Nephron (organoid): ENCODE data around the gene PRAMEF17.
"Not testable (repeated sequence)": the region's sequence is repeated elsewhere in the genome, so short reads cannot be mapped to it uniquely, and the experiment has no call there.

Experiments used
- H3K27ac Mint-ChIP-seq, 3 experiments: 2 replicates each; pipeline ENCODE4 v1.8.0; 2020; ENCODE audit warnings: mixed read lengths in 3 of 3, mild to moderate bottlenecking in 2 of 3, moderate library complexity in 1 of 3
- H3K27me3 Mint-ChIP-seq: 2 replicates; pipeline ENCODE4 v1.8.0; 2021; ENCODE audit warnings: low read depth, mild to moderate bottlenecking, moderate library complexity, mixed read lengths
- H3K36me3 Mint-ChIP-seq: 2 replicates; pipeline ENCODE4 v1.8.0; 2020; ENCODE audit warnings: low read depth, mixed read lengths
- H3K4me1 Mint-ChIP-seq: 2 replicates; pipeline ENCODE4 v1.8.0; 2020; ENCODE audit warnings: mixed read lengths
- H3K4me3 Mint-ChIP-seq, 3 experiments: 2 replicates each; pipeline ENCODE4 v1.8.0; 2020; ENCODE audit warnings: mild to moderate bottlenecking in 3 of 3, mixed read lengths in 3 of 3, moderate library complexity in 2 of 3
- H3K9me3 Mint-ChIP-seq: 2 replicates; pipeline ENCODE4 v1.8.0; 2020; ENCODE audit warnings: mixed read lengths
- CTCF ChIP-seq, 3 experiments: fragments of 200-600 bp; sonication (generic); IDR thresholded peaks; one replicate each; pipeline ENCODE4 v1.5.0; 2021; ENCODE audit warnings: antibody characterized with exemption in 3 of 3; ENCODE audit not compliant: unreplicated experiment in 3 of 3

The PRAMEF17 gene

DNA sequence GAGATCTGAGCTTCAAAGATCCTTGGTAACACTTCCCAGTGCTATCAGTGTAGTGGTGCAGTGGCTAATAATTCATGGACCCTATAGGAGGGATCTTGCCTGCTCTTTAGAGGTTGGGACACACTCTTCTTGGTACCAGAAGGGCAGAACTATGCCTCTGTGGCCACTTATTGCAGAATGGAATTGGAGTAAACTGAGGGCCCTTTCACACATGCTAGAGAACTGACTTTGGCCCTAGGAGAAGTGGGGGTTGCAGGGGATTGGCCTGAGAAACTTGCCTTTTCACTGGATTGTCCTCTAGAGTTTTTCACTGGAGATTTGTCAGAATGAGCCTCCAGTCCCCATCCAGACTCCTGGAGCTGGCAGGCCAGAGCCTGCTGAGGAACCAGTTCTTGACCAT lies at the start of gene PRAMEF17:
Gene PRAMEF17 (plus strand): TSS at position 301 of the 400 bp plus-strand sequence. CDS start 26 bp downstream, at position 327.
- Mint-ChIP-seq H3K9me3 (peaks cover 25% of the 10 kb centered on the region), H3K27me3 (peaks cover 19% of the 10 kb centered on the region)
- not testable (repeated sequence) for H3K36me3 Mint-ChIP-seq, H3K4me1 Mint-ChIP-seq, H3K4me3 Mint-ChIP-seq, H3K27ac Mint-ChIP-seq

DNA sequence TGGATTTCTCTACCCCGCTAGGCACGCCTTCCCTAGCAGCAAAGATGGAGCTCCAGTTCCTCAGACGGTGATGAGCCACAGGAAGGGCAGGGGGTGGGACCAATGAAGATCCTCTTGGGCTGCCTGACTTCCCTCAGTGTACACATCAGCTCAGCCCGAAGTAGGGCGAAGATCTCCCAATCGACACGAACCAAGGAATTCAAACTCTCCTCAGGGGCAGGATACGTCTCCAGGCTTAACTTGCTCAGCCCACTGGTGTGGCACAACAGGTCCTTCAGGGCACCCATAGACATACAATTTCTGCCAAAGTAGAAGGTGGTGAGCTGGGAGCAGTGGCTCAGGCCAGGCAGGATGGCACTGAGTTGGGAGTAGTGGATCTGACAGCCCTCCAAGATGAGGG lies 46.9 kb upstream of the PRAMEF17 start:
- not testable (repeated sequence) for H3K36me3 Mint-ChIP-seq, H3K4me3 Mint-ChIP-seq, H3K9me3 Mint-ChIP-seq, H3K4me1 Mint-ChIP-seq, H3K27me3 Mint-ChIP-seq, H3K27ac Mint-ChIP-seq

- H3K4me3 Mint-ChIP-seq, H3K9me3 Mint-ChIP-seq, H3K36me3 Mint-ChIP-seq, H3K27ac Mint-ChIP-seq, H3K4me1 Mint-ChIP-seq, H3K27me3 Mint-ChIP-seq: not testable (repeated sequence)
Measured at GRCh38 chr1:13347034-13347433, 42.4 kb upstream of the PRAMEF17 start, which contains the start of gene PRAMEF14. TSS of gene PRAMEF14 (minus strand) at chr1:13347134. CDS start at chr1:13345314, 1,820 bp downstream.

- H3K4me1 Mint-ChIP-seq, H3K27me3 Mint-ChIP-seq, H3K4me3 Mint-ChIP-seq, H3K27ac Mint-ChIP-seq, H3K9me3 Mint-ChIP-seq, H3K36me3 Mint-ChIP-seq: not testable (repeated sequence)
Measured at GRCh38 chr1:13353476-13353875, 36.0 kb upstream of the PRAMEF17 start.

DNA sequence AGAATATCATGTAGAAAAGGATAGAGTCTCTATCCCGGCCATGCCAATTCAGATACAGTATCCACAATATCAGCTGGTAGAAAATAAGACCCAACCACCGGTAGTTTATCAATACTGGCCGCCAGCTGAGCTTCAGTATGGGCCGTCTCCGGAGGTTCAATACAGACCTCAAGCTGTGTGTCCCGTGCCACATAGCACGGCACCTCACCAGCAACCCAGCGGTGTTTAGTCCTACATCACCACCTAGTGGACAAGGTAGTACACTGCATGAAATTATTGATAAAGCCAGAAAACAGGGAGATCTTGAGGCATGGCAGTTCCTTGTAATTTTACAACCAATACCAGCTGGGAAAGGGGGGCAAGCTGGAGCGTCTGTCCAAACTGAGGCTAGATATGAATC lies 35.0 kb upstream of the PRAMEF17 start:
- not testable (repeated sequence) for H3K27ac Mint-ChIP-seq, H3K4me3 Mint-ChIP-seq, H3K36me3 Mint-ChIP-seq, H3K9me3 Mint-ChIP-seq, H3K4me1 Mint-ChIP-seq, H3K27me3 Mint-ChIP-seq

GRCh38 chr1:13356774-13357173 lies 32.7 kb upstream of the PRAMEF17 start:
- H3K27ac Mint-ChIP-seq, H3K36me3 Mint-ChIP-seq, H3K4me3 Mint-ChIP-seq, H3K9me3 Mint-ChIP-seq, H3K4me1 Mint-ChIP-seq, H3K27me3 Mint-ChIP-seq: not testable (repeated sequence)
- peak; percentile 59 to 65 (median 64) for TF ChIP-seq CTCF (IDR thresholded peaks at IDR 0.05; ENCODE audit: unreplicated experiment in 3 of 3)

GRCh38 chr1:13362364-13362763 lies 27.1 kb upstream of the PRAMEF17 start:
- peaks cover 12% of the 10 kb centered on the region for H3K27me3 Mint-ChIP-seq
- H3K4me1 Mint-ChIP-seq, H3K4me3 Mint-ChIP-seq, H3K36me3 Mint-ChIP-seq, H3K9me3 Mint-ChIP-seq, H3K27ac Mint-ChIP-seq: not testable (repeated sequence)

GRCh38 chr1:13364928-13365327 lies 24.5 kb upstream of the PRAMEF17 start:
- not testable (repeated sequence) for H3K4me1 Mint-ChIP-seq, H3K27ac Mint-ChIP-seq, H3K36me3 Mint-ChIP-seq, H3K9me3 Mint-ChIP-seq, H3K4me3 Mint-ChIP-seq
- peaks cover 12% of the 10 kb centered on the region for H3K27me3 Mint-ChIP-seq

DNA sequence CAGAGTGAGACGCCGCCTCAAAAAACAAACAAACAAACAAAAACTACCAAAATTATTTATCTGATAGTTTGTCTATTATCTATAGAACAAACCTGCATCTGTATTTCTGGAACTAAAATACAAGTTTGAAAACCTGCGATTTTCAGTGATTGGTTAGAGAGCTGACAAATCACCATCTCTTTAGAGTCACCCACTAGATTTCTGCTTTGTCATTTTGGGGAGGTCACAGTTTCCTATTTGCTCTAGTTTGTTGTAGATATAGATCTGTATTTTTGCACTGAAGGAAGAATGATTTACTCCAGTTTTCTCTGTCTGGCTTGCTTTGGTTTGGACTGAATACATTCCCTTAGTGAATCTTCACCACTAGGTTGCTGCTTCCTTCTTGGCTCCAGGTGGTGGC lies 22.9 kb upstream of the PRAMEF17 start:
- not testable (repeated sequence) for H3K4me1 Mint-ChIP-seq, H3K4me3 Mint-ChIP-seq, H3K27ac Mint-ChIP-seq, H3K36me3 Mint-ChIP-seq
- H3K27me3 Mint-ChIP-seq = peaks cover 14% of the 10 kb centered on the region
- peaks cover 16% of the 10 kb centered on the region for H3K9me3 Mint-ChIP-seq

GRCh38 chr1:13368544-13368943 lies 20.9 kb upstream of the PRAMEF17 start:
- H3K4me1 Mint-ChIP-seq, H3K36me3 Mint-ChIP-seq, H3K27ac Mint-ChIP-seq, H3K4me3 Mint-ChIP-seq: not testable (repeated sequence)
- H3K27me3 Mint-ChIP-seq = peaks cover 14% of the 10 kb centered on the region
- peaks cover 16% of the 10 kb centered on the region for H3K9me3 Mint-ChIP-seq

GRCh38 chr1:13378983-13379382 lies 10.4 kb upstream of the PRAMEF17 start:
- not testable (repeated sequence) for H3K27ac Mint-ChIP-seq, H3K36me3 Mint-ChIP-seq, H3K27me3 Mint-ChIP-seq, H3K4me1 Mint-ChIP-seq, H3K4me3 Mint-ChIP-seq
- H3K9me3 Mint-ChIP-seq = peaks cover 19% of the 10 kb centered on the region

DNA sequence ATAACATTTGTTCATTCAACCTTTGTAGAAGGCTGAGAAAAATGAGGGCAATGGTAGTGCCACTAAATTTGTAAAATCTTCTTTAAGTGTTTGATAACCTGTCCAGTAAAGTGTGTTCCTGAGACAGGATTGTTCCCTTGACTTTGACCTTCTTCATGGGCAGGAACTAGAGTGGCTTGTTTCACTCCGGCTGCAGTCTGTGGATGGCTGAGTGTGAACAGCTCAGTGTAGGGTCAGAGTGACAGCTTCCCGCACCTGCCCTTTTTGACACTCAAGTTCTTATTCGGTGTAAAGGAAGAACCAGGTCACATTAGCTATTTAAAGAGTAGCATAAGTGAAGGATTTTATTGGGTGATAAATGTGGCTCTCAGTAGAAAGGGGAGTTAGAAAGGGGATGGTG lies 9.1 kb upstream of the PRAMEF17 start:
- Mint-ChIP-seq H3K27me3 (peaks cover 15% of the 10 kb centered on the region), H3K9me3 (peaks cover 18% of the 10 kb centered on the region)
- not testable (repeated sequence) for H3K4me3 Mint-ChIP-seq, H3K36me3 Mint-ChIP-seq, H3K27ac Mint-ChIP-seq, H3K4me1 Mint-ChIP-seq

DNA sequence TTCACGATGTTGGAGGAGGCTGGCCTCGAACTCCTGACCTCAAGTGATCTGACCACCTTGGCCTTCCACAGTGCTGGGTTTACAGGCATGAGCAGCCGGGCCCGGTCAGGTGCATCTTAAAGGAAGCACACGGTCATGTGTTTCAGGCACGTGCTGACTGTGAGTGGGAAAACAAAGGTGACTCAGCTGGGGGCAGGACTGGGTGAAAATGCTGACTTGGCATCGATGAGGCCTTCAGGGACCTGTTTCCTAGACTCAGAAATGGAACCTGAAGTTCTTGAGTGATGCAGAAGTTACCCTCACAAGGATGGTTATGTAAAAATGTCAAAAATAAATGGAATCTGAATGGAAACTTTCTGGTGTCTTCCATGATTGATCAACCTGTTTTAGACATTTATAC lies 3.6 kb downstream of the PRAMEF17 start:
- H3K4me1 Mint-ChIP-seq, H3K27ac Mint-ChIP-seq, H3K36me3 Mint-ChIP-seq, H3K4me3 Mint-ChIP-seq: not testable (repeated sequence)
- H3K9me3 Mint-ChIP-seq = peaks cover 26% of the 10 kb centered on the region
- peaks cover 13% of the 10 kb centered on the region for H3K27me3 Mint-ChIP-seq

GRCh38 chr1:13394761-13395160 lies 5.3 kb downstream of the PRAMEF17 start:
- H3K27ac Mint-ChIP-seq, H3K4me3 Mint-ChIP-seq, H3K36me3 Mint-ChIP-seq, H3K4me1 Mint-ChIP-seq: not testable (repeated sequence)
- Mint-ChIP-seq H3K9me3 (peaks cover 24% of the 10 kb centered on the region), H3K27me3 (peaks cover 20% of the 10 kb centered on the region)

- H3K27me3 Mint-ChIP-seq = peaks cover 22% of the 10 kb centered on the region
- not testable (repeated sequence) for H3K36me3 Mint-ChIP-seq
Measured at GRCh38 chr1:13395311-13395710, 5.9 kb downstream of the PRAMEF17 start.

More at GRCh38 chr1:13395311-13395710, 5.9 kb downstream of the PRAMEF17 start:
- peaks cover 21% of the 10 kb centered on the region for H3K9me3 Mint-ChIP-seq
- not testable (repeated sequence) for H3K4me3 Mint-ChIP-seq, H3K27ac Mint-ChIP-seq, H3K4me1 Mint-ChIP-seq
